Effector memory CD8-positive, alpha-beta T cell (primary cell): ENCODE data around the gene MMP20.
A peak's percentile ranks its signal among the peaks of the same experiment; 100 is the strongest.

Experiments used
- ATAC-seq: fragments of 150-1000 bp; cut with Tn5 transposase; replicated peaks from 2 replicates; pipeline ENCODE4 v1.10.0; 2021; ENCODE audit warnings: mild to moderate bottlenecking, moderate library complexity
- DNase-seq, 3 experiments: peaks; one replicate each; pipeline ENCODE4 v3.0.0; 2021
- H3K27ac Mint-ChIP-seq, 2 donors: one replicate each; pipeline ENCODE4 v1.8.0; 2022; ENCODE audit warnings: mild to moderate bottlenecking in 2 of 2, mixed read lengths in 2 of 2, moderate library complexity in 2 of 2
- H3K27me3 Mint-ChIP-seq, 2 donors: one replicate each; pipeline ENCODE4 v1.8.0; 2022; ENCODE audit warnings: mixed read lengths in 2 of 2
- H3K36me3 Mint-ChIP-seq: one replicate; pipeline ENCODE4 v1.8.0; 2022; ENCODE audit warnings: mild to moderate bottlenecking, moderate library complexity, mixed read lengths; ENCODE audit not compliant: insufficient read depth
- H3K4me1 Mint-ChIP-seq, 2 donors: one replicate each; pipeline ENCODE4 v1.8.0; 2022; ENCODE audit warnings: low read depth in 2 of 2, mixed read lengths in 2 of 2
- H3K4me3 Mint-ChIP-seq, 2 donors: one replicate each; pipeline ENCODE4 v1.8.0; 2022; ENCODE audit warnings: mild to moderate bottlenecking in 2 of 2, mixed read lengths in 2 of 2, moderate library complexity in 2 of 2
- H3K9me3 Mint-ChIP-seq, 2 donors: one replicate each; pipeline ENCODE4 v1.8.0; 2022; ENCODE audit warnings: mixed read lengths in 2 of 2

Gene MMP20

DNA sequence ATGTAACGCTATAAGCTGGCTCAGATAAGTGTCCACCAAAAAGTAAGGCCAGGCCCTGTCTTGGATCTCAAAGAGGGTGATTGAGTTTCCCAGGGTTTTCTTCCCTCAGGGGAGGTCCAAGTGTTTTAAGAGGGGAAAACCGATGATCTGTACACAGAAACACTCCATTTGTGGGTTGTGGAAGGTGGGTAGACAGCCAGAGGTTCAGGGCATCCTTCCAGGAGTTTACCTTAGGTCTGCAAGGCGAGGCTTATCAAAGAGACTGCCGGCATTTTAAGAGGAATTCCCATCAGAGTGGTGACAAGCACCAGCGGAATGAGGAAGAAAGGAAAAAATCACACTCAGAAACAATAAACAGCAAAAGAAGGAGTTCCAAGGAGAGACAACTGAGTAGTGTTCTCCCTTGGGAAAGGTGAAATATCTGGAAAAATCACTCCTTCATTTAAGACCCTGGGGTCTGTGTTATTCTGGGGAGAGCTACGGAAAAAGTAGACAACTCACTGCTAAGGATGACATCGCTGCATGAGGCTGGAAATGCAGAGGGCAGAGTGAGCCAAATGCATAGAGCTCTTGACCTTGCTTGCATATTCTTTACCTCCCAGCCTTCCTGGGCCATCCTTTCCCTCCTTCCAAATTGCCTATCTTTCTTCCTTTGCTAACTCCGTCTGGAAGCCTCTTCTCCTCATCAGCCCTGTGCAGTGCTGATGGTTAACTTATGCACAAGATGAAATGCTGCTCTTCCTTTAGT, 72.5 kb downstream of the MMP20 start:
- DNase-seq (no peak), ATAC-seq (no peak)
- H3K27ac Mint-ChIP-seq: no peak overlapping the region
- H3K27me3 Mint-ChIP-seq: peaks cover 0 to 9% of the 10 kb centered on the region in 2 donors
- no peaks in the 10 kb centered on the region for H3K4me1 Mint-ChIP-seq
- no peaks in the 10 kb centered on the region for H3K9me3 Mint-ChIP-seq
- no peaks in the 10 kb centered on the region for H3K36me3 Mint-ChIP-seq
- no peak overlapping the region for H3K4me3 Mint-ChIP-seq

DNA sequence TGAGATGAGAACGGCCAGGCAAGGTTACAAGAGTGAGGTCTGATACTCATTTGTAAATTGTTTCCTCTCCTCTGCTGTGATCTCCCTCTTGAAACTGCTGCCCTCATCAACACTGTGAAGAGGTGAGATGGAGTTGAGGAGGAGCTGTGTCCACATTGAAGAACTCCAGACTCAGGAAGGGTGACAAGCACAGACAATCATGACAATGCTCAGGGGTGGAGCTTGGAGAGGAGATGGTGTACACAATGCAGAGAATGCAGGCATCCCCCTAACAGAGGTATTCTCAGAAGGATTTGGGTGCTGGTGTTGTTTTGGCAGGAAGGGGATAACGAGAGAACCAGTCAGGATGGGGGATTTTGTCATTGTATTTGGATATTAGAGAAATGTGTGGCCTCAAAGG, 73.1 kb downstream of the MMP20 start:
- no peaks in the 10 kb centered on the region for H3K9me3 Mint-ChIP-seq
- no peak overlapping the region for H3K27ac Mint-ChIP-seq
- no peaks in the 10 kb centered on the region for H3K36me3 Mint-ChIP-seq
- DNase-seq (no peak), ATAC-seq (no peak)
- no peak overlapping the region for H3K4me3 Mint-ChIP-seq
- peaks cover 0 to 9% of the 10 kb centered on the region in 2 donors for H3K27me3 Mint-ChIP-seq
- H3K4me1 Mint-ChIP-seq: peaks cover 0 to 3% of the 10 kb centered on the region in 2 donors

DNA sequence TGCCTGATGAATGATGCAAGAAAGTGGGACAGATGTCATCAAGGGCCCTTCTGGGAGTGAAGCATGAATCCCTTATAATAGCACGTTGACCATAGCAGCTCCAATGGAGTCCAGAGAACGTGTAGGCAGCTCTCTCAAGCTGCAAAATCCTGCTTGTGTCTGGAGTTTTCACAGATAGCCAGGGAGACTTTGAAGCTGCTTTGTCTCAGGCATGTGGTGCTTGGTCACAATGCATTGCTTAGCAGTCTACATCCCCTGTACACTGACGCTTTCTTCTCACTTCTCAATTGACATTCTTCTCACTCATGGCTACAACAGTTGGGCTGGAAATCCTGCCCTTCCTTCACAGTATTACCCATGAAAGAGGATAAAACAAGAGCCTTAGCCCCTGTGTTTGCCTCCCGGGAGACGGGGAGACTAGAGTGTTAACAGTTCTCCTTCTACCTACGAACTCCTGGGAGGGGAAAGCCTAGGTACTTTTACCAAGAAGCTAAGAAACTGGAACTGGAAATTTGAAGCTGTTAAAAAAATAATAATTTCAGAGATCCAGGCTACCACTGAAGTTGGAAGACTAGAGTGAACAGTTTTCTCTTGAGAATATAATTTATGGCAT, 73.9 kb downstream of the MMP20 start:
- DNase-seq: no peak

DNA sequence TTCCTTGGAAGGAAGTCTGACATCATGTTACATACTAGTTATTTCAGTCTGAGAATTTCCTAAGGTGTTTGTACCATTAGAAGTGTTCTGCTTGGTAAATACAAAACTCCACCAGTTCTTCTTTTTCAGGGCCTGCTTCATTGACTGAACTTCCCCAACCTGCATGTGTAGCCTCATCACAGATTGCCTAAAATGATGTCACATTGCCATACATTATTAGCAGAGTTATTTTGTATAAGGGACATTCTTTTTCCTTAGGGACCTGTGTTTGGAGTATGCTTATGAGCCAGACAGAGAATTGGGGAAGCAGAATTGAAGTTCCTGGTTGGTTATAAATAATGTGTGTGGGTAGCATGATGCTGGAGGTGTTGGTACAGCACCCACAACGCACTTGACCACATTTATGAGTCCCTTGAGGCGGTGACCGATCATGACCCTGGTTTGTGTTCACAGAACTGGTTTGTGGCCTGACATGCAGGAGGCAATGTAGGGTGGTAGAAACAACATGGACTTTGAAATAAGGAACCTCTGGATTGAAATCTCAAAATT, 78.1 kb downstream of the MMP20 start:
- Mint-ChIP-seq H3K9me3 (no peaks in the 10 kb centered on the region), H3K27ac (no peak overlapping the region), H3K27me3 (peaks cover 0 to 5% of the 10 kb centered on the region in 2 donors), H3K4me1 (peaks cover 0 to 8% of the 10 kb centered on the region in 2 donors), H3K36me3 (no peaks in the 10 kb centered on the region), H3K4me3 (no peak overlapping the region)
- DNase-seq (peak; percentile 2 to 14 (median 14)), ATAC-seq (peak; percentile 89)

More for the DNA sequence above, 73.9 kb downstream of the MMP20 start:
- Mint-ChIP-seq H3K4me1 (peaks cover 0 to 6% of the 10 kb centered on the region in 2 donors), H3K27ac (no peak overlapping the region), H3K27me3 (peaks cover 0 to 9% of the 10 kb centered on the region in 2 donors), H3K9me3 (no peaks in the 10 kb centered on the region), H3K4me3 (no peak overlapping the region), H3K36me3 (no peaks in the 10 kb centered on the region)
- no peak for ATAC-seq

DNA sequence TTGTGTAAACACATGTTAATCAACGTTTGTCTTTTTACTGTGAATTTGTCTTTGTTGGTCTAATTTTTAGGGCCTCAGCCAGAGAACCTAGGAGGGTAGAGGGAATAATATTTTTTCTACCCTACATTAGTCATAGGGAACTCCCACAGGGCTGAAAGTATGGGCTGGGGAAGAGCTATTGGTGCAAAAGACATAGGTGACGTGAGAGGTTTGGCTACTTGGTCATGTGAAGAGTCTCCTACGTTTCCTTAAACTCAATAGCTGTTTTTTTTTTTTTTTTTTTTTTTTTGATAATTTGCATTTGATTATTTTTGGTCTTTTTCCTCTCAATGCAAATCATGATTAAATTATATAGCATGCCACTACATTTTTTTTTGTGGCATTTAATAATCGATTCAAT, 78.7 kb downstream of the MMP20 start:
- Mint-ChIP-seq H3K4me1 (peaks cover 0 to 8% of the 10 kb centered on the region in 2 donors), H3K9me3 (no peaks in the 10 kb centered on the region), H3K27ac (no peak overlapping the region), H3K36me3 (no peaks in the 10 kb centered on the region), H3K27me3 (no peaks in the 10 kb centered on the region), H3K4me3 (no peak overlapping the region)
- ATAC-seq (peak; percentile 45), DNase-seq (no peak)

DNA sequence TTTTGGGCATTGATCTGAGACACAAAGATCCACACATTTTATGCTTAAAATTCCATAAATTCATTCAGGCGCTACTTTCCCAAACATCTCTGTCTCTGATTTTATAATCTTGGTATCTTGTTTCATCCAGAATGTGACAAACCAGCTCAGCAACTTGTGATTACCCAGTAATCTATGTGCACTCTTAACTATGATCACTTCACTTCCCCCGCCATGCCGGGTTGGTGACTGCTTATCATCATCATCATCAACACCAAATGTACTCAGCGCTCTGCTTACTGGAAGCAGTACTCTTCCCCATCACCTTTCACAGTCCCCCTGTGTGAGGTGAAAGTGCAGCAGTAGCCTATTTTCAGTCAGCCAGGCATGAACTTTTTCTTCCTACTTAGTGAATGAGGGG, 79.4 kb downstream of the MMP20 start:
- Mint-ChIP-seq H3K27ac (no peak overlapping the region), H3K4me3 (no peak overlapping the region), H3K9me3 (no peaks in the 10 kb centered on the region), H3K36me3 (no peaks in the 10 kb centered on the region), H3K4me1 (peaks cover 0 to 8% of the 10 kb centered on the region in 2 donors), H3K27me3 (no peaks in the 10 kb centered on the region)
- DNase-seq (no peak), ATAC-seq (no peak)

DNA sequence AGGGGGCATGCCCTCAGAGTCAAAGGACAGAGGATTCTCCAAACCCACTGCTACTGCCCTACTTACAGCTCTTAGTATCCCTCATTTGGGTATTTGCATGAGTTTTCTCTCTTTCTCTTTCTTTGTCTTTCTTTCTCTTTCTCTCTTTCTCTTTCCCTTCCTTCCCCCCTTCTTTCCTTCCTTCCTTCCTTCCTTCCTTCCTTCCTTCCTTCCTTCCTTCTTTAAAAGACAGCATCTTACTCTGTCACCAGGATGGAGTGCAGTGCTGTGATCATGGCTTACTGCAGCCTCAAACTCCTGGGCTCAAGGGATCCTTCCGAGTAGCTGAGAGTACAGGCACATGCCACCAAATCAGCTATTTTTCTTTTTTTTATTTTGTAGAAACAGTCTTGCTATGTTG, 80.5 kb downstream of the MMP20 start:
- H3K4me1 Mint-ChIP-seq: peaks cover 0 to 8% of the 10 kb centered on the region in 2 donors
- H3K9me3 Mint-ChIP-seq: no peaks in the 10 kb centered on the region
- H3K27me3 Mint-ChIP-seq: no peaks in the 10 kb centered on the region
- H3K27ac Mint-ChIP-seq: peak overlapping the region in 1 of 2 donors; percentile 50
- H3K36me3 Mint-ChIP-seq: no peaks in the 10 kb centered on the region
- no peak overlapping the region for H3K4me3 Mint-ChIP-seq
- no peak for ATAC-seq
- no peak for DNase-seq

DNA sequence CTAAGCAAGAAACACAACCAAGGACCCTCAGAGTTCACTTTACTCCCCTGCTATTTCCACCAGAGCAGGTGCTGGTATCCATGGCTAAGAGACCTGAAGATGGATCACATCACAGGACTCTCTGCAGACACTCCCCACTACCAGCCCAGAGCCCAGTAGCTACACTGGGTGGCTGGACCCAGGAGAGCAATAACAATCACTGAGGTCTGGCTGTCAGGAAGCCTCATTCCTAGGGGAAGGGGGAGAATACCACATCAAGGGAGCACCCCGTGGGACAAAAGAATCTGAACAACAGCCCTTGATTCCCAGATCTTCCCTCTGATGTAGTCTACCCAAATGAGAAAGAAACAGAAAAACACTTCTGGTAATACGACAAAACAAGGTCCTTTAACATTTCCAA, 85.6 kb downstream of the MMP20 start:
- Mint-ChIP-seq H3K27ac (no peak overlapping the region), H3K4me3 (no peak overlapping the region), H3K36me3 (no peaks in the 10 kb centered on the region), H3K9me3 (no peaks in the 10 kb centered on the region), H3K27me3 (peaks cover 22 to 26% of the 10 kb centered on the region in 2 donors), H3K4me1 (no peaks in the 10 kb centered on the region)
- DNase-seq (no peak), ATAC-seq (no peak)

DNA sequence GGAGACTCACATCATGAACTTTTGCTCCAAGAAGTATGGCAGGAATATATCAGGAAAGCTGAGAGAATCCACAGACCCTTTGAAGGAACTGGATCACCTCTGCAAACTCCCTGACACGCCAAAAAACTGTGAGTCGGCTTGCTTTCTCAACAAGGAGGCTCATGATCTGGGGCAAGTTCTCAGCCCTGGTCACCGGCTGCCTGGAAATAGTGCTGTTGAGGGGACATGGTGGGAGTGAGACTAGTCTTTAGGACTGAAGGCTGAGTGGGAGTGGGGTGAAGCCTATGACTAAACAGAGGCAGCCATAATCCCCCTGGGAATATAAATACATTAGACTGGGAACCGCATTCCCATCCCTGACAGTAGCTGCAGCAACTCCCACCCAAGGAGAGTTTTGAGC, 86.2 kb downstream of the MMP20 start:
- no peak overlapping the region for H3K4me3 Mint-ChIP-seq

DNA sequence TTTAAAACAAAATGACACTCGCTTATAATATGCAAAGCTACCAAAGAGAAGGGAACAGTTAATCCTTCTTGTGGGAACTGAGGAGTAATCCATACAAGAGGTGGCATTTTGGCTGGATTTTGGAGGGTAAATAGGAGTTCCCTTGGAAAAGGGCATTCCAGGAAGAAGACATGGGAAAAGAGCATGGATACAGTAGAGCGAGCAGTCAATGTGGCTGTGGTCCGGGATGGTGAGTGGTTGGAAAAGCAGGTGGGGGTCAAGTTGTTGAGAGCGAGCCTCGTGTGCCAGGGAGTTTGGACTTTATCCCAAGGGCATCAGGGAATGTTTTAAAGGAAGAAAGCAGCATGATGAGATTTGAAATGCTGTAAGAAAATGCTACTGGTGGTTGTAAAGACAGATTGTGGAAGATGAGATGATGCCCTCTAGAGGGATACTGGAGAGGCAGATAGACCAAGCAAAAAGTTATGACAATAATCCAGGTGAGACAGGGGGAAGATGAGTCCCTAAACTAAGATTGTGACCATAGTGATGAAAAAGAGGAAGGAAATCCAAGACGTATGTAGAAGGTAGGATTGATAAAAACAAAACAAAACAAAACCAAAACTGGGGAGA, 90.8 kb downstream of the MMP20 start:
- DNase-seq (no peak), ATAC-seq (no peak)
- no peaks in the 10 kb centered on the region for H3K36me3 Mint-ChIP-seq
- H3K27me3 Mint-ChIP-seq: peaks cover 34 to 43% of the 10 kb centered on the region in 2 donors
- H3K4me1 Mint-ChIP-seq: peaks cover 0 to 2% of the 10 kb centered on the region in 2 donors
- no peaks in the 10 kb centered on the region for H3K9me3 Mint-ChIP-seq
- no peak overlapping the region for H3K27ac Mint-ChIP-seq
- H3K4me3 Mint-ChIP-seq: no peak overlapping the region

More for the DNA sequence above, 86.2 kb downstream of the MMP20 start:
- H3K27ac Mint-ChIP-seq: no peak overlapping the region
- ATAC-seq: no peak
- H3K9me3 Mint-ChIP-seq: no peaks in the 10 kb centered on the region
- peaks cover 29 to 32% of the 10 kb centered on the region in 2 donors for H3K27me3 Mint-ChIP-seq
- no peaks in the 10 kb centered on the region for H3K36me3 Mint-ChIP-seq
- H3K4me1 Mint-ChIP-seq: peaks cover 0 to 2% of the 10 kb centered on the region in 2 donors
- no peak for DNase-seq

DNA sequence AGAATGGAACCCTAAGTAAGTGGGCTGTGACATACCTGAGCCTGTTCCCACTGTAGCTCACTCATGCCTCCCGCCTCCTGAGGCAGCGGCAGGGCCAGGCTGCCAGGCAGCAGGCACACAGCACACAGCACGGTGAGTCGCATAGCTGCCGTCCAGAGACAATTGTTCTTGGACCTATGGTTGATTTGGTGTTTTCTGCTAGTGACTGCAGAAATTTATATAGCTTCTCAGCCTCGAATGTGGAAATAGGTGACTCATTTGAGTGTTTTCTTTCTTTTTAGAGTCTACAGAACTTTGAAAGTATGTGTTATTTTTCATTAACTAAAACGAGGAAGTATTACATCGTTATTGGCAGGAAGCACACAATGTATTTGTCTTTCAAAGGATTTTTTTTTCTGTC, 94.6 kb downstream of the MMP20 start, which contains the start of gene MMP7:
MMP7 (minus strand) TSS at position 190 of the 400 bp plus-strand sequence; CDS start at position 143, 47 bp downstream.
- no peak within 1 kb of the TSS for H3K27ac Mint-ChIP-seq
- no peak for DNase-seq
- H3K36me3 Mint-ChIP-seq: no peaks in the 10 kb centered on the region
- H3K27me3 Mint-ChIP-seq: peaks cover 12 to 27% of the 10 kb centered on the region in 2 donors
- ATAC-seq: no peak
- H3K4me1 Mint-ChIP-seq: peaks cover 0 to 2% of the 10 kb centered on the region in 2 donors
- no peak within 1 kb of the TSS for H3K4me3 Mint-ChIP-seq
- H3K9me3 Mint-ChIP-seq: no peaks in the 10 kb centered on the region

DNA sequence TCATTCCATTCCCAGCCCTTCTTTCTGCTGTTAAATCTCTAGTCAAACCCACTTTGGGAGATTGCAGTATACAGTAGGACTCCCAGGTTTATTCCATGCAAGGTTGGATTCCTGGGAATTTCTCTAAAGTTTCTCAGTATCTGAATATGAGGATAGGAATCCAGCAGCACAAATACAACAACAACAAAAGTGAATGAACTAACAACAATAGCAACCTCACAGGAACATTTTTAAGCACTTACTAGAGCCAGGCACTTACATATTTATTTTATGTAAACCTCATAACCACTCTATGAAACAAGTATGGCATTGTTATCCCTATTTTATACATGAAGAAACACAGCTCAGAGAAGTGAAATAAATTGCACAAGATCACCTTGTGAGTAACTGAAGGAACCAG, 96.5 kb downstream of the MMP20 start:
- no peak overlapping the region for H3K27ac Mint-ChIP-seq
- H3K4me3 Mint-ChIP-seq: no peak overlapping the region
- no peaks in the 10 kb centered on the region for H3K36me3 Mint-ChIP-seq
- DNase-seq: no peak
- no peaks in the 10 kb centered on the region for H3K4me1 Mint-ChIP-seq
- peaks cover 10 to 14% of the 10 kb centered on the region in 2 donors for H3K27me3 Mint-ChIP-seq
- H3K9me3 Mint-ChIP-seq: no peaks in the 10 kb centered on the region
- ATAC-seq: no peak

DNA sequence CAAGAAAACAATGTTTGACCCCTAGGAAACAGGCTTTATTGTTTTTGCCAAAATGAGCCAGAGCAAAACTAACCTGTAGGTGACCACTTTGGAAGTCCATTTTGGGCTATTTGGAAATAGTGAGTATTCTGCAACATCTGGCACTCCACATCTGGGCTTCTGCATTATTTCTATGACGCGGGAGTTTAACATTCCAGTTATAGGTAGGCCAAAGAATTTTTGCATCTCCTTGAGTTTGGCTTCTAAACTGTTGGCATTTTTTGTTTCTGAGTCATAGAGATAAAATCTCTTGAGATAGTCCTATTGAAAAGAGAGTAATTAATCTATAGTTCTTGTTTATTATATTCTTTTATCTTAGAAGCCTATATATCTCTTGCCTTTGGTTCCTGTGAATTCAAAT, 97.4 kb downstream of the MMP20 start:
- ATAC-seq (no peak), DNase-seq (no peak)
- no peak overlapping the region for H3K4me3 Mint-ChIP-seq
- H3K27me3 Mint-ChIP-seq: peaks cover 9 to 11% of the 10 kb centered on the region in 2 donors
- no peak overlapping the region for H3K27ac Mint-ChIP-seq
- H3K4me1 Mint-ChIP-seq: peaks cover under 1 to 1% of the 10 kb centered on the region in 2 donors
- no peaks in the 10 kb centered on the region for H3K9me3 Mint-ChIP-seq
- no peaks in the 10 kb centered on the region for H3K36me3 Mint-ChIP-seq
